Stimulated activated CD8-positive, alpha-beta memory T cell treated with anti-CD3 and anti-CD28 coated beads, Interleukin-4, amount 100 ng/mL, for 48 hours (primary cell): ENCODE data around the gene ALDH2.
"Not testable (repeated sequence)": the region's sequence is repeated elsewhere in the genome, so short reads cannot be mapped to it uniquely, and the experiment has no call there.

ENCODE experiments used
- DNase-seq: peaks from one replicate; pipeline ENCODE4 v3.0.0-alpha.2; 2020

ALDH2 gene

GRCh38 chr12:111766608-111767361, at the start of gene ALDH2:
Gene ALDH2, plus strand, starts transcription at chr12:111766933. Its CDS starts 50 bp downstream, at chr12:111766983.
- peak; percentile 65 for DNase-seq

GRCh38 chr12:111719316-111719715, 47.4 kb upstream of the ALDH2 start:
- DNase-seq = not testable (repeated sequence)

- DNase-seq = no peak
Observed at GRCh38 chr12:111720457-111720856, 46.3 kb upstream of the ALDH2 start.

- not testable (repeated sequence) for DNase-seq
Observed at GRCh38 chr12:111723646-111724360, 42.9 kb upstream of the ALDH2 start.

- no peak for DNase-seq
Observed at GRCh38 chr12:111728795-111729194, 37.9 kb upstream of the ALDH2 start.

GRCh38 chr12:111730420-111730819, 36.3 kb upstream of the ALDH2 start:
- DNase-seq = no peak

- DNase-seq = no peak
Observed at GRCh38 chr12:111732786-111733185, 33.9 kb upstream of the ALDH2 start.

GRCh38 chr12:111733340-111733915, 33.3 kb upstream of the ALDH2 start:
- DNase-seq = no peak

- DNase-seq = not testable (repeated sequence)
Observed at GRCh38 chr12:111739524-111739923, 27.2 kb upstream of the ALDH2 start.

GRCh38 chr12:111741235-111741812, 25.4 kb upstream of the ALDH2 start:
- no peak for DNase-seq

GRCh38 chr12:111745211-111745610, 21.5 kb upstream of the ALDH2 start:
- no peak for DNase-seq

- DNase-seq = no peak
Observed at GRCh38 chr12:111747333-111747732, 19.4 kb upstream of the ALDH2 start.

GRCh38 chr12:111748151-111748672, 18.5 kb upstream of the ALDH2 start:
- DNase-seq = no peak

GRCh38 chr12:111748867-111749266, 17.9 kb upstream of the ALDH2 start:
- DNase-seq = no peak

GRCh38 chr12:111749391-111749790, 17.3 kb upstream of the ALDH2 start:
- no peak for DNase-seq

GRCh38 chr12:111753144-111753881, 13.4 kb upstream of the ALDH2 start:
- DNase-seq = no peak

- no peak for DNase-seq
Observed at GRCh38 chr12:111754671-111755070, 12.1 kb upstream of the ALDH2 start.

GRCh38 chr12:111756196-111756595, 10.5 kb upstream of the ALDH2 start:
- DNase-seq = no peak

- no peak for DNase-seq
Observed at GRCh38 chr12:111756681-111757080, 10.1 kb upstream of the ALDH2 start.

GRCh38 chr12:111757361-111758119, 9.2 kb upstream of the ALDH2 start:
- no peak for DNase-seq

- DNase-seq = no peak
Observed at GRCh38 chr12:111758120-111758561, 8.6 kb upstream of the ALDH2 start.

GRCh38 chr12:111759271-111759670, 7.5 kb upstream of the ALDH2 start:
- no peak for DNase-seq
